ENCODE measurements around the gene MRPL21. TPM values are rescaled to one million over a fixed set of nuclear protein-coding genes. Genes with fewer than 3 reads are reported as not detected.

Gene MRPL21
- total RNA-seq, 2 donors from 2014 or later = 63.8 to 64.9 TPM

DNA sequence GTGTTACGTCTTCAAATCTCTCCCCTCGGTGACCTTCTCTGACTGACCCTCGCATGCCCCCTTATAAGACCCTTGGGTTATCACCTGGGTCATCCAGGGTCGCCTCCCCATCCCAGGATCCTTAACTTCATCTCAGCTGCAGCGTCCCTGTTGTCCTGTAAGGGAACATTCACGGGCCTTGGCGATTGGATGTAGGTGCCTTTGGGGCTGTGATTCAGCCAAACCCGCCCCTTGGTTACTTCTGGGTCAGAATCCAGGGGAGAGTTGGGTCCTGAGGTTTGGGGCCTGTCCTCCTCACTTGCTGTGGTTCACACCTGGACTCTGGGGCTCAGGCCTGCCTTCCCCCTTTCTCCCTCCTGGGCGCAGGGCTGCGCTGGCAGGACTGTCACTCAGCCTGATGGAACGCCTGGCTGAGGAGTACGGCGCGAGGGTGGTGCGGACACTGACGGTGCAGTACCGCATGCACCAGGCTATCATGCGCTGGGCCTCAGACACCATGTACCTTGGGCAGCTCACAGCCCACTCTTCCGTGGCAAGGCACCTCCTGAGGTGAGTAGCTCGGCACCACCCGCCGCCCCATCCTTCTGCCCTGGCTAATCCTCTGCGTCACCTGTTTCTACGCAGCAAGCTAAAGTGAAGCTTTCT, 29.4 kb upstream of the MRPL21 start:
- Mint-ChIP-seq H3K4me3 (no peak overlapping the region), H3K27ac (no peak overlapping the region), H3K27me3 (ENCODE audit: insufficient read depth) (no peaks in the 10 kb centered on the region), H3K4me1 (no peaks in the 10 kb centered on the region), H3K9me3 (no peaks in the 10 kb centered on the region), H3K36me3 (ENCODE audit: low read depth) (peaks cover 55% of the 10 kb centered on the region)
- no peak for DNase-seq
- WGBS, 2 experiments (ENCODE audit: insufficient coverage in 1 of 2, insufficient read length in 1 of 2) = 95 to 97% methylated on average over 17 to 24 of the region's 24 CpGs
- Histone ChIP-seq H3K9me3 (ENCODE audit: control insufficient read depth, low read length) (no peaks in the 10 kb centered on the region), H3K9ac (ENCODE audit: extremely low read depth, low read length, poor library complexity, severe bottlenecking) (no peak overlapping the region), H3K27ac (ENCODE audit: low read depth, low read length) (no peak overlapping the region), H3K4me1 (ENCODE audit: control insufficient read depth, insufficient read depth, low read length) (no peaks in the 10 kb centered on the region), H3K27me3 (ENCODE audit: control insufficient read depth, insufficient read depth, low read length, poor library complexity, severe bottlenecking) (no peaks in the 10 kb centered on the region), H3K36me3 (ENCODE audit: control insufficient read depth, insufficient read depth, low read length) (peaks cover 53% of the 10 kb centered on the region), H3K4me3 (ENCODE audit: low read length) (no peak overlapping the region)
- no peak for TF ChIP-seq CTCF (conservative IDR thresholded peaks at IDR 0.05)

DNA sequence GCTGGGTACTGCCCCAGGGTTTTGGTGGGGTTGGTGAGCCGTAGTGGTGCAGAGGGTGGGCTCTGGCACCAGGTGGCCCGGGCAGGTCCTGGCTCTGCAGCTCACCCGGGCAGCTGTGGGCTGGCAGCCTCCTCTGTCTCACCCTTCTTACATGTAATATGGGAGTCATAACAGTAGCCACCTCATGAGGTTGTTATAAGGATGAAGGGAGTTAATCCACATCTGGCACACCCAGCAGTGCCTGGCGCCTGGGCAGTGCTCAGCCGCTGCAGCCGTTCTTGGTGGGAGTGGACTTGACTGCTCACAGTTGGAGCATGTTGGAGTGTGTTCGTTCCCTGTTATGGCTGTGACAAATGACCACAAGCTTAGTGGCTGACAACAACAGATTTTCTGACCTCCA, 28.7 kb upstream of the MRPL21 start:
- Histone ChIP-seq H3K9ac (ENCODE audit: extremely low read depth, low read length, poor library complexity, severe bottlenecking) (no peak overlapping the region), H3K27ac (ENCODE audit: low read depth, low read length) (no peak overlapping the region), H3K4me1 (ENCODE audit: control insufficient read depth, insufficient read depth, low read length) (peaks cover 2% of the 10 kb centered on the region), H3K9me3 (ENCODE audit: control insufficient read depth, low read length) (no peaks in the 10 kb centered on the region), H3K4me3 (ENCODE audit: low read length) (no peak overlapping the region), H3K36me3 (ENCODE audit: control insufficient read depth, insufficient read depth, low read length) (peaks cover 57% of the 10 kb centered on the region), H3K27me3 (ENCODE audit: control insufficient read depth, insufficient read depth, low read length, poor library complexity, severe bottlenecking) (no peaks in the 10 kb centered on the region)
- no peaks in the 10 kb centered on the region for H3K4me1 Mint-ChIP-seq
- H3K4me3 Mint-ChIP-seq = no peak overlapping the region
- DNase-seq = no peak
- TF ChIP-seq CTCF (conservative IDR thresholded peaks at IDR 0.05) = no peak
- H3K27ac Mint-ChIP-seq = no peak overlapping the region
- WGBS, 2 experiments (ENCODE audit: insufficient coverage in 1 of 2, insufficient read length in 1 of 2) = 91 to 100% methylated on average over 4 to 7 of the region's 7 CpGs
- peaks cover 2% of the 10 kb centered on the region for H3K9me3 Mint-ChIP-seq
- H3K36me3 Mint-ChIP-seq (ENCODE audit: low read depth) = peaks cover 58% of the 10 kb centered on the region
- H3K27me3 Mint-ChIP-seq (ENCODE audit: insufficient read depth) = no peaks in the 10 kb centered on the region

DNA sequence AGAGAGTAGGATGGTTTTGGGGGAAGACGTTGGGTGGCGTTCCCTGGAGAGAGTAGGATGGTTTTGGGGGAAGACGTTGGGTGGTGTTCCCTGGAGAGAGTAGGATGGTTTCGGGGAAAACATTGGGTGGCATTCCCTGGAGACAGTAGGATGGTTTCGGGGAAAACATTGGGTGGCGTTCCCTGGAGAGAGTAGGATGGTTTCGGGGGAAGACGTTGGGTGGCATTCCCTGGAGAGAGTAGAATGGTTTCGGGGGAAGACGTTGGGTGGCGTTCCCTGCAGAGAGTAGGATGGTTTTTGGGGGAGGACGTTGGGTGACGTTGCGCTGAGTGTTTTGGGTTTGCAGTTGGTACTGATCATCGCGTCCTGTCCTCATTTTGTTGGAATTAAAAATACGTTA, 28.3 kb upstream of the MRPL21 start:
- peaks cover 5% of the 10 kb centered on the region for H3K4me1 ChIP-seq (ENCODE audit: control insufficient read depth, insufficient read depth, low read length)
- H3K36me3 Mint-ChIP-seq (ENCODE audit: low read depth) = peaks cover 58% of the 10 kb centered on the region
- H3K4me1 Mint-ChIP-seq = no peaks in the 10 kb centered on the region
- DNase-seq = no peak
- no peak for TF ChIP-seq CTCF (conservative IDR thresholded peaks at IDR 0.05)
- no peak overlapping the region for H3K27ac ChIP-seq (ENCODE audit: low read depth, low read length)
- H3K9me3 ChIP-seq (ENCODE audit: control insufficient read depth, low read length) = peaks cover 4% of the 10 kb centered on the region
- no peaks in the 10 kb centered on the region for H3K27me3 Mint-ChIP-seq (ENCODE audit: insufficient read depth)
- H3K9me3 Mint-ChIP-seq = peaks cover 7% of the 10 kb centered on the region
- no peak overlapping the region for H3K4me3 ChIP-seq (ENCODE audit: low read length)
- H3K27me3 ChIP-seq (ENCODE audit: control insufficient read depth, insufficient read depth, low read length, poor library complexity, severe bottlenecking) = no peaks in the 10 kb centered on the region
- no peak overlapping the region for H3K27ac Mint-ChIP-seq
- WGBS, 2 experiments (ENCODE audit: insufficient coverage in 1 of 2, insufficient read length in 1 of 2) = 88 to 97% methylated on average over 11 to 17 of the region's 17 CpGs
- peaks cover 58% of the 10 kb centered on the region for H3K36me3 ChIP-seq (ENCODE audit: control insufficient read depth, insufficient read depth, low read length)
- no peak overlapping the region for H3K9ac ChIP-seq (ENCODE audit: extremely low read depth, low read length, poor library complexity, severe bottlenecking)
- H3K4me3 Mint-ChIP-seq = no peak overlapping the region
